Neural cell (in vitro differentiated cells): ENCODE results near the gene TPM2. TPM values are rescaled to one million over a fixed set of nuclear protein-coding genes. Genes with fewer than 3 reads are reported as not detected.

Source experiments
- H2AFZ ChIP-seq: fragments of 200-600, 300-800 bp; sonication (generic), shearing (Covaris generic); 2 replicates; pipeline ENCODE4 v1.6.0; 2014; ENCODE audit warnings: low read depth, mild to moderate bottlenecking, antibody characterized with exemption, low read length, moderate library complexity
- H3F3A ChIP-seq: fragments of 200-600 bp; shearing (Covaris generic); 2 replicates; pipeline ENCODE4 v1.6.1; 2016; ENCODE audit warnings: mild to moderate bottlenecking, moderate library complexity, mixed read lengths, antibody characterized with exemption, low read length; ENCODE audit not compliant: insufficient read depth, poor library complexity, severe bottlenecking
- H3K27ac ChIP-seq: fragments of 200-600, 300-800 bp; sonication (generic), shearing (Covaris generic); 2 replicates; pipeline ENCODE4 v1.5.1; 2014; ENCODE audit warnings: mild to moderate bottlenecking, low read length, moderate library complexity
- H3K27me3 ChIP-seq: fragments of 300-800, 200-600 bp; sonication (generic), shearing (Covaris generic); 2 replicates; pipeline ENCODE4 v1.6.0; 2014; ENCODE audit warnings: mild to moderate bottlenecking, low read depth, low read length, moderate library complexity; ENCODE audit not compliant: insufficient read depth
- H3K36me3 ChIP-seq: fragments of 300-800, 200-600 bp; sonication (generic), shearing (Covaris generic); 2 replicates; pipeline ENCODE4 v1.5.1; 2014; ENCODE audit warnings: mild to moderate bottlenecking, antibody characterized with exemption, low read length, moderate library complexity; ENCODE audit not compliant: insufficient read depth
- H3K4me2 ChIP-seq: fragments of 300-800, 200-600 bp; sonication (generic), shearing (Covaris generic); 2 replicates; pipeline ENCODE4 v1.6.0; 2014; ENCODE audit warnings: mild to moderate bottlenecking, low read length
- H3K4me3 ChIP-seq: fragments of 300-800, 200-600 bp; sonication (generic), shearing (Covaris generic); 2 replicates; pipeline ENCODE4 v1.5.1; 2014; ENCODE audit warnings: mild to moderate bottlenecking, low read length, moderate library complexity
- H3K79me2 ChIP-seq: fragments of 200-600 bp; shearing (Covaris generic); replicated peaks from 2 replicates; pipeline ENCODE4 v1.6.0; 2014; ENCODE audit warnings: mild to moderate bottlenecking, low read length, moderate library complexity; ENCODE audit not compliant: insufficient read depth
- H3K9ac ChIP-seq: fragments of 300-800, 200-600 bp; sonication (generic), shearing (Covaris generic); 2 replicates; pipeline ENCODE4 v1.6.1; 2016; ENCODE audit warnings: mild to moderate bottlenecking, low read length, mixed read lengths
- H3K9me2 ChIP-seq: fragments of 200-600 bp; shearing (Covaris generic); 2 replicates; pipeline ENCODE4 v1.6.1; 2016; ENCODE audit warnings: mild to moderate bottlenecking, low read length, mixed read lengths; ENCODE audit not compliant: insufficient read depth
- H3K9me3 ChIP-seq: fragments of 200-600, 300-800 bp; sonication (generic), shearing (Covaris generic); 2 replicates; pipeline ENCODE4 v1.6.1; 2016; ENCODE audit warnings: mild to moderate bottlenecking, mixed run types, low read length, moderate library complexity, mixed read lengths
- H4K20me1 ChIP-seq: fragments of 200-600 bp; shearing (Covaris generic); 2 replicates; pipeline ENCODE4 v1.6.1; 2016; ENCODE audit warnings: mild to moderate bottlenecking, mixed run types; ENCODE audit not compliant: insufficient read depth
- CTCF ChIP-seq: fragments of 450-650 bp; IDR thresholded peaks from 2 replicates; pipeline ENCODE4 v1.5.1; 2014; ENCODE audit warnings: antibody characterized with exemption, mild to moderate bottlenecking, moderate library complexity; ENCODE audit not compliant: poor library complexity, severe bottlenecking
- EP300 ChIP-seq: fragments of 450-650 bp; conservative IDR thresholded peaks from 2 replicates; pipeline ENCODE4 v1.6.1; 2014; ENCODE audit warnings: antibody characterized with exemption, mild to moderate bottlenecking, moderate library complexity; ENCODE audit not compliant: poor library complexity, severe bottlenecking
- MXI1 ChIP-seq: fragments of 450-650 bp; conservative IDR thresholded peaks from 2 replicates; pipeline ENCODE4 v1.6.1; 2014; ENCODE audit warnings: antibody characterized with exemption, mild to moderate bottlenecking; ENCODE audit not compliant: poor library complexity, severe bottlenecking
- POLR2AphosphoS5 ChIP-seq: IDR thresholded peaks from 2 replicates; pipeline ENCODE4 v1.6.1; 2012
- RAD21 ChIP-seq: fragments of 450-650 bp; conservative IDR thresholded peaks from 2 replicates; pipeline ENCODE4 v1.6.1; 2014; ENCODE audit warnings: antibody characterized with exemption, mild to moderate bottlenecking, moderate library complexity
- REST ChIP-seq: IDR thresholded peaks from 2 replicates; pipeline ENCODE4 v1.6.1; 2012; ENCODE audit warnings: borderline replicate concordance
- SMC3 ChIP-seq: fragments of 450-650 bp; conservative IDR thresholded peaks from 2 replicates; pipeline ENCODE4 v1.6.1; 2014; ENCODE audit warnings: antibody characterized with exemption, mild to moderate bottlenecking, moderate library complexity; ENCODE audit not compliant: poor library complexity
- polyA plus RNA-seq: library from polyadenylated mRNA; depleted of rRNA; stranded (reverse); fragments of >200 nt; gene quantifications from 2 replicates; pipeline ENCODE4 v1.2.3, GENCODE V29; 2014

TPM2 gene
- polyA plus RNA-seq, 1 donor from 2014 or later: not detected

GRCh38 chr9:35659340-35659739 is 30.4 kb downstream of the TPM2 start:
- no peaks in the 10 kb centered on the region for H3K9me3 ChIP-seq
- peaks cover 6% of the 10 kb centered on the region for H3K79me2 ChIP-seq
- H3K9ac ChIP-seq: peak overlapping the region; percentile 97
- no peaks in the 10 kb centered on the region for H3K9me2 ChIP-seq
- no peaks in the 10 kb centered on the region for H3F3A ChIP-seq
- no peaks in the 10 kb centered on the region for H3K27me3 ChIP-seq
- peak overlapping the region; percentile 80 for H3K4me3 ChIP-seq
- H4K20me1 ChIP-seq: no peaks in the 10 kb centered on the region
- TF ChIP-seq RAD21 (no peak), SMC3 (no peak), CTCF (no peak), EP300 (no peak), POLR2AphosphoS5 (no peak)
- peaks cover 8% of the 10 kb centered on the region for H3K36me3 ChIP-seq
- peak overlapping the region; percentile 71 for H3K4me2 ChIP-seq
- no peak overlapping the region for H2AFZ ChIP-seq
- peak overlapping the region; percentile 97 for H3K27ac ChIP-seq

DNA sequence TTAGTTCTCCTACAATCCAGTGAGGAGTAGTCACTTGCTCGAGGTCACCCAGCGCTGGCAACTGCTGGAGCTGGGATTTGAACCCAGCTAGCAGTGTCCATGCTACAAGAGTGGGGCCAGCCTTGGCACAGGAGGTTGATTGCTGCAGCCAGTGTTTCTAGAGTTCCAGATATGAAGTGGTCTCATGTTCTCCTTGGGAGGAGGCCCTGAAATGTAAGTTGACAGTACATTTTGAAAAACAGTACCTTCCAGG is 30.8 kb downstream of the TPM2 start:
- Histone ChIP-seq H3K9me3 (no peaks in the 10 kb centered on the region), H3K79me2 (peaks cover 6% of the 10 kb centered on the region), H4K20me1 (no peaks in the 10 kb centered on the region), H3K36me3 (peaks cover 8% of the 10 kb centered on the region), H3F3A (no peaks in the 10 kb centered on the region), H3K9me2 (no peaks in the 10 kb centered on the region), H3K27ac (peak overlapping the region; percentile 97), H2AFZ (peak overlapping the region; percentile 88), H3K4me2 (peak overlapping the region; percentile 71), H3K4me3 (peak overlapping the region; percentile 80), H3K27me3 (no peaks in the 10 kb centered on the region), H3K9ac (peak overlapping the region; percentile 97)
- no peak for TF ChIP-seq RAD21
- TF ChIP-seq POLR2AphosphoS5: no peak
- no peak for TF ChIP-seq CTCF
- no peak for TF ChIP-seq SMC3
- no peak for TF ChIP-seq MXI1
- no peak for TF ChIP-seq REST
